ENCODE measurements around the gene FRMPD4. TPM values are rescaled to one million over a fixed set of nuclear protein-coding genes. Genes with fewer than 3 reads are reported as not detected.

The FRMPD4 gene
- total and polyA plus RNA-seq, 2 of the 13 experiments (the other 11 are each of a cell fraction or from before 2014, with no cell fraction given): not detected

GRCh38 chrX:12614266-12614665, 476.0 kb downstream of the FRMPD4 start:
- no peak overlapping the region for H3K4me3 ChIP-seq (replicated peaks in 1 of 3; ENCODE audit: insufficient read depth in 1 of 3, low read depth in 2 of 3, low read length in 3 of 3)

More at GRCh38 chrX:12614266-12614665, 476.0 kb downstream of the FRMPD4 start:
- intact Hi-C loops (cut with micrococcal nuclease; ENCODE audit: unreplicated experiment) (no loop called here), in situ Hi-C loops (cut with HindIII; ENCODE audit: extremely low pct_ligation_motif_present, low pct_unique_long_range_greater_than_20kb) (no loop called here)
- no peaks in the 10 kb centered on the region for H3K9me3 ChIP-seq (ENCODE audit: low read length)
- no peaks in the 10 kb centered on the region for H3K36me3 ChIP-seq (replicated peaks in 1 of 2; ENCODE audit: control insufficient read depth in 1 of 2, insufficient read depth in 2 of 2, low read length in 2 of 2)
- H4K20me1 ChIP-seq (ENCODE audit: insufficient read depth, low read length): no peaks in the 10 kb centered on the region
- no peak for TF ChIP-seq HOXA7 (CRISPR knock-in tag; IDR thresholded peaks at IDR 0.05)
- no peak for TF ChIP-seq ZNF263 (CRISPR knock-in tag; IDR thresholded peaks at IDR 0.05)
- TF ChIP-seq GTF3A (CRISPR knock-in tag; conservative IDR thresholded peaks at IDR 0.05): no peak
- no peak for TF ChIP-seq PBX2 (CRISPR knock-in tag; IDR thresholded peaks at IDR 0.05)
- no peak for TF ChIP-seq MLLT10 (CRISPR knock-in tag; IDR thresholded peaks at IDR 0.05)
- no peak for TF ChIP-seq AKAP8 (CRISPR knock-in tag; IDR thresholded peaks at IDR 0.05)
- no peak for TF ChIP-seq RARA (CRISPR knock-in tag; IDR thresholded peaks at IDR 0.05)
- no peak for TF ChIP-seq NFE2L2 (IDR thresholded peaks at IDR 0.05; ENCODE audit: low read length)
- no peak for TF ChIP-seq CBX2 (IDR thresholded peaks at IDR 0.05; ENCODE audit: low read depth, low read length)
- TF ChIP-seq CBX2 (CRISPR knock-in tag; IDR thresholded peaks at IDR 0.05; ENCODE audit: low read depth): no peak
- no peak for TF ChIP-seq RXRA (CRISPR knock-in tag; IDR thresholded peaks at IDR 0.05)
- TF ChIP-seq GLI4 (CRISPR knock-in tag; IDR thresholded peaks at IDR 0.05; ENCODE audit: borderline replicate concordance): no peak
- TF ChIP-seq NR2C2 (CRISPR knock-in tag; IDR thresholded peaks at IDR 0.05; ENCODE audit: borderline replicate concordance): no peak
- no peak for TF ChIP-seq NPAS2 (CRISPR knock-in tag; IDR thresholded peaks at IDR 0.05; ENCODE audit: borderline replicate concordance)
- TF ChIP-seq PATZ1 (CRISPR knock-in tag; IDR thresholded peaks at IDR 0.05): no peak
- TF ChIP-seq TEAD2 (CRISPR knock-in tag; IDR thresholded peaks at IDR 0.05): no peak
- TF ChIP-seq SRY (CRISPR knock-in tag; IDR thresholded peaks at IDR 0.05): no peak
- TF ChIP-seq GZF1 (CRISPR knock-in tag; IDR thresholded peaks at IDR 0.05): no peak
- H2AFZ ChIP-seq (ENCODE audit: low read length): no peak overlapping the region
- H3K4me2 ChIP-seq (ENCODE audit: low read depth, low read length): no peak overlapping the region
- ATAC-seq (no peak), DNase-seq (ENCODE audit: low spot score) (no peak), FAIRE-seq (no peak)
- no TSS peak for BruUV-seq (replicated peaks)
- no peak overlapping the region for H3K27ac ChIP-seq (ENCODE audit: extremely low read length, insufficient read depth, low read length)
- ChIA-PET CTCF (ENCODE audit: low intra/inter-chr PET ratio, low total read pairs) (no interaction called here), POLR2A (no interaction called here)
- no CpG with 5 or more reads among the region's 5 CpGs for WGBS (ENCODE audit: low lambda C conversion rate)
- H3K79me2 ChIP-seq (ENCODE audit: insufficient read depth, low read length): no peaks in the 10 kb centered on the region
- no peak overlapping the region for H3K9ac ChIP-seq (ENCODE audit: insufficient read depth, low read depth, low read length)
- no peaks in the 10 kb centered on the region for H3K4me1 ChIP-seq (ENCODE audit: insufficient read depth, low read length)
- no peaks in the 10 kb centered on the region for H3K27me3 ChIP-seq (ENCODE audit: control insufficient read depth in 1 of 2, insufficient read depth in 2 of 2, low read length in 2 of 2)

Data from HepG2 (cell line).